Measurements from ENCODE around the gene STK32A.

Gene STK32A

GRCh38 chr5:147417135-147417813 is 182.4 kb downstream of the STK32A start:
- intact Hi-C loops (cut with micrococcal nuclease) = no loop called here
- Mint-ChIP-seq H3K27ac (no peak overlapping the region), H3K4me1 (ENCODE audit: low read depth) (no peaks in the 10 kb centered on the region), H3K27me3 (no peaks in the 10 kb centered on the region), H3K9me3 (no peaks in the 10 kb centered on the region), H3K36me3 (ENCODE audit: low read depth) (no peaks in the 10 kb centered on the region), H3K4me3 (no peak overlapping the region)

GRCh38 chr5:147418613-147419012 is 183.8 kb downstream of the STK32A start:
- Mint-ChIP-seq H3K4me1 (ENCODE audit: low read depth) (no peaks in the 10 kb centered on the region), H3K4me3 (no peak overlapping the region), H3K36me3 (ENCODE audit: low read depth) (no peaks in the 10 kb centered on the region), H3K27me3 (no peaks in the 10 kb centered on the region), H3K27ac (no peak overlapping the region), H3K9me3 (no peaks in the 10 kb centered on the region)
- intact Hi-C loops (cut with micrococcal nuclease) = no loop called here

GRCh38 chr5:147426640-147427327 is 192.0 kb downstream of the STK32A start:
- Mint-ChIP-seq H3K36me3 (ENCODE audit: low read depth) (no peaks in the 10 kb centered on the region), H3K9me3 (no peaks in the 10 kb centered on the region), H3K27me3 (no peaks in the 10 kb centered on the region), H3K4me3 (no peak overlapping the region), H3K27ac (no peak overlapping the region), H3K4me1 (ENCODE audit: low read depth) (no peaks in the 10 kb centered on the region)
- intact Hi-C loops (cut with micrococcal nuclease) = no loop called here

GRCh38 chr5:147427521-147428401 is 192.9 kb downstream of the STK32A start:
- H3K36me3 Mint-ChIP-seq (ENCODE audit: low read depth) = no peaks in the 10 kb centered on the region
- no peaks in the 10 kb centered on the region for H3K9me3 Mint-ChIP-seq
- intact Hi-C loops (cut with micrococcal nuclease) = no loop called here
- H3K27ac Mint-ChIP-seq = no peak overlapping the region
- no peaks in the 10 kb centered on the region for H3K27me3 Mint-ChIP-seq
- no peaks in the 10 kb centered on the region for H3K4me1 Mint-ChIP-seq (ENCODE audit: low read depth)
- no peak overlapping the region for H3K4me3 Mint-ChIP-seq

GRCh38 chr5:147430628-147431027 is 195.8 kb downstream of the STK32A start:
- Mint-ChIP-seq H3K36me3 (ENCODE audit: low read depth) (no peaks in the 10 kb centered on the region), H3K27ac (no peak overlapping the region), H3K9me3 (no peaks in the 10 kb centered on the region), H3K4me3 (no peak overlapping the region), H3K4me1 (ENCODE audit: low read depth) (no peaks in the 10 kb centered on the region), H3K27me3 (no peaks in the 10 kb centered on the region)
- intact Hi-C loops (cut with micrococcal nuclease) = no loop called here

GRCh38 chr5:147431586-147431985 is 196.8 kb downstream of the STK32A start:
- H3K27ac Mint-ChIP-seq = no peak overlapping the region
- no peak overlapping the region for H3K4me3 Mint-ChIP-seq
- intact Hi-C loops (cut with micrococcal nuclease) = no loop called here
- H3K4me1 Mint-ChIP-seq (ENCODE audit: low read depth) = peaks cover 2% of the 10 kb centered on the region
- no peaks in the 10 kb centered on the region for H3K9me3 Mint-ChIP-seq
- H3K27me3 Mint-ChIP-seq = no peaks in the 10 kb centered on the region
- H3K36me3 Mint-ChIP-seq (ENCODE audit: low read depth) = no peaks in the 10 kb centered on the region

GRCh38 chr5:147432323-147432722 is 197.5 kb downstream of the STK32A start:
- intact Hi-C loops (cut with micrococcal nuclease) = no loop called here
- Mint-ChIP-seq H3K27ac (no peak overlapping the region), H3K9me3 (no peaks in the 10 kb centered on the region), H3K4me1 (ENCODE audit: low read depth) (peaks cover 8% of the 10 kb centered on the region), H3K27me3 (no peaks in the 10 kb centered on the region), H3K36me3 (ENCODE audit: low read depth) (no peaks in the 10 kb centered on the region), H3K4me3 (no peak overlapping the region)

GRCh38 chr5:147434049-147434448 is 199.2 kb downstream of the STK32A start:
- Mint-ChIP-seq H3K36me3 (ENCODE audit: low read depth) (no peaks in the 10 kb centered on the region), H3K9me3 (no peaks in the 10 kb centered on the region), H3K4me3 (no peak overlapping the region), H3K4me1 (ENCODE audit: low read depth) (peaks cover 16% of the 10 kb centered on the region), H3K27me3 (no peaks in the 10 kb centered on the region), H3K27ac (no peak overlapping the region)
- intact Hi-C loops (cut with micrococcal nuclease) = no loop called here

GRCh38 chr5:147436596-147436995 is 201.8 kb downstream of the STK32A start:
- no peaks in the 10 kb centered on the region for H3K27me3 Mint-ChIP-seq
- intact Hi-C loops (cut with micrococcal nuclease) = no loop called here
- no peak overlapping the region for H3K4me3 Mint-ChIP-seq
- H3K27ac Mint-ChIP-seq = no peak overlapping the region
- no peaks in the 10 kb centered on the region for H3K36me3 Mint-ChIP-seq (ENCODE audit: low read depth)
- H3K4me1 Mint-ChIP-seq (ENCODE audit: low read depth) = peaks cover 21% of the 10 kb centered on the region
- no peaks in the 10 kb centered on the region for H3K9me3 Mint-ChIP-seq

- Mint-ChIP-seq H3K4me3 (no peak overlapping the region), H3K4me1 (ENCODE audit: low read depth) (peaks cover 24% of the 10 kb centered on the region), H3K27ac (no peak overlapping the region), H3K9me3 (no peaks in the 10 kb centered on the region), H3K36me3 (ENCODE audit: low read depth) (no peaks in the 10 kb centered on the region), H3K27me3 (no peaks in the 10 kb centered on the region)
- intact Hi-C loops (cut with micrococcal nuclease) = no loop called here
Measured at GRCh38 chr5:147437161-147437596, 202.4 kb downstream of the STK32A start.

All from dendritic cell treated with granulocyte-macrophage colony-stimulating factor and Interleukin-4, amounts not matched to agents 40 ng/mL and 50 ng/mL, for 4 days (primary cell).